Upper lobe of right lung (tissue), 1 donor: ENCODE measurements around the gene TEX38. TPM values are rescaled to one million over a fixed set of nuclear protein-coding genes. Genes with fewer than 3 reads are reported as not detected.
"Not testable (repeated sequence)": the region's sequence is repeated elsewhere in the genome, so short reads cannot be mapped to it uniquely, and the experiment has no call there.

ENCODE experiments used
- ATAC-seq: fragments of 200-7000 bp; cut with Tn5 transposase; one replicate; pipeline ENCODE4 v1.9.1; 2020; ENCODE audit warnings: mild to moderate bottlenecking, moderate library complexity
- DNase-seq: peaks from one replicate; pipeline ENCODE4 v3.0.0-alpha.2; 2020
- H3K27ac ChIP-seq: fragments of 200-600 bp; one replicate; pipeline ENCODE4 v1.8.0; 2022
- H3K27me3 ChIP-seq: fragments of 200-600 bp; one replicate; pipeline ENCODE4 v1.8.0; 2022; ENCODE audit warnings: mild to moderate bottlenecking
- H3K36me3 ChIP-seq: fragments of 200-600 bp; one replicate; pipeline ENCODE4 v1.8.0; 2022
- H3K4me1 ChIP-seq: fragments of 200-600 bp; one replicate; pipeline ENCODE4 v1.8.0; 2022
- H3K4me3 ChIP-seq: fragments of 200-600 bp; one replicate; pipeline ENCODE4 v1.8.0; 2022; ENCODE audit warnings: mild to moderate bottlenecking
- H3K9me3 ChIP-seq: fragments of 200-600 bp; one replicate; pipeline ENCODE4 v1.8.0; 2022
- intact Hi-C: fragments of 100-400 bp; cut with DNase I; formaldehyde crosslinking; loops from one replicate; pipeline ENCODE4 v1.11.0; 2022
- total RNA-seq: library from RNA; stranded (reverse); fragmentation: NEBNext Ultra II Directional; extraction: Animal tissue kit (Norgen Biotek cat#: 25700); gene quantifications from one replicate; pipeline ENCODE4 v1.2.1, GENCODE V29; 2021
- TF ChIP-seq, protein P1 (sequence below): fragments of 200-600 bp; IDR thresholded peaks from one replicate; pipeline ENCODE4 v1.8.0; 2022; ENCODE audit warnings: antibody characterized with exemption
- donor health status: DM: no; HTN: yes; CAD: no; lungs with severe emphysema.

TEX38 gene
- total RNA-seq, 1 donor from 2014 or later = not detected

DNA sequence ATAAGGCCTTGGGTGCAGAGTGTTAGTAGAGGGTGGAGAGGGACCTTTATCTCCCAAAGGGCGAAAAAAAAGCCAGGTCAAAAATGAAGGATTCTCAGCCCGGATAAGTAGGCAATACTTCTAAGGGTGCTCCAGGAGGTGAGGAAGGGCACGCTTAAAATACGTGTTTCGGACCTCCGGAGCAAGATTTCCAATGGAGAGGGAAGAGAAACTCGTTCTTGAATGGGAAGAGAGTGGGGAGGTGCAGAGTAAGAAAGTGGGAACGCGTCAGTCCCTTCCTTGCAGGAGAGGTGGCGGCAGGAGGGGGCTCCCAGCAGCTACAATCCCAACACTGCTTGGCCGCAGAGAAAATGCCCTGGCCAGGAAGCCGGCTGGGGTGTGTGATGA, 46.7 kb downstream of the TEX38 start:
- DNase-seq = no peak
- Histone ChIP-seq H3K4me1 (peaks cover 26% of the 10 kb centered on the region), H3K27me3 (no peaks in the 10 kb centered on the region), H3K36me3 (peaks cover 27% of the 10 kb centered on the region), H3K27ac (peak overlapping the region; percentile 89), H3K9me3 (no peaks in the 10 kb centered on the region), H3K4me3 (peak overlapping the region; percentile 95)
- ATAC-seq = peak; percentile 3
- intact Hi-C loops = no loop called here
- TF ChIP-seq, protein P1, sequence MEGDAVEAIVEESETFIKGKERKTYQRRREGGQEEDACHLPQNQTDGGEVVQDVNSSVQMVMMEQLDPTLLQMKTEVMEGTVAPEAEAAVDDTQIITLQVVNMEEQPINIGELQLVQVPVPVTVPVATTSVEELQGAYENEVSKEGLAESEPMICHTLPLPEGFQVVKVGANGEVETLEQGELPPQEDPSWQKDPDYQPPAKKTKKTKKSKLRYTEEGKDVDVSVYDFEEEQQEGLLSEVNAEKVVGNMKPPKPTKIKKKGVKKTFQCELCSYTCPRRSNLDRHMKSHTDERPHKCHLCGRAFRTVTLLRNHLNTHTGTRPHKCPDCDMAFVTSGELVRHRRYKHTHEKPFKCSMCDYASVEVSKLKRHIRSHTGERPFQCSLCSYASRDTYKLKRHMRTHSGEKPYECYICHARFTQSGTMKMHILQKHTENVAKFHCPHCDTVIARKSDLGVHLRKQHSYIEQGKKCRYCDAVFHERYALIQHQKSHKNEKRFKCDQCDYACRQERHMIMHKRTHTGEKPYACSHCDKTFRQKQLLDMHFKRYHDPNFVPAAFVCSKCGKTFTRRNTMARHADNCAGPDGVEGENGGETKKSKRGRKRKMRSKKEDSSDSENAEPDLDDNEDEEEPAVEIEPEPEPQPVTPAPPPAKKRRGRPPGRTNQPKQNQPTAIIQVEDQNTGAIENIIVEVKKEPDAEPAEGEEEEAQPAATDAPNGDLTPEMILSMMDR = no peak

DNA sequence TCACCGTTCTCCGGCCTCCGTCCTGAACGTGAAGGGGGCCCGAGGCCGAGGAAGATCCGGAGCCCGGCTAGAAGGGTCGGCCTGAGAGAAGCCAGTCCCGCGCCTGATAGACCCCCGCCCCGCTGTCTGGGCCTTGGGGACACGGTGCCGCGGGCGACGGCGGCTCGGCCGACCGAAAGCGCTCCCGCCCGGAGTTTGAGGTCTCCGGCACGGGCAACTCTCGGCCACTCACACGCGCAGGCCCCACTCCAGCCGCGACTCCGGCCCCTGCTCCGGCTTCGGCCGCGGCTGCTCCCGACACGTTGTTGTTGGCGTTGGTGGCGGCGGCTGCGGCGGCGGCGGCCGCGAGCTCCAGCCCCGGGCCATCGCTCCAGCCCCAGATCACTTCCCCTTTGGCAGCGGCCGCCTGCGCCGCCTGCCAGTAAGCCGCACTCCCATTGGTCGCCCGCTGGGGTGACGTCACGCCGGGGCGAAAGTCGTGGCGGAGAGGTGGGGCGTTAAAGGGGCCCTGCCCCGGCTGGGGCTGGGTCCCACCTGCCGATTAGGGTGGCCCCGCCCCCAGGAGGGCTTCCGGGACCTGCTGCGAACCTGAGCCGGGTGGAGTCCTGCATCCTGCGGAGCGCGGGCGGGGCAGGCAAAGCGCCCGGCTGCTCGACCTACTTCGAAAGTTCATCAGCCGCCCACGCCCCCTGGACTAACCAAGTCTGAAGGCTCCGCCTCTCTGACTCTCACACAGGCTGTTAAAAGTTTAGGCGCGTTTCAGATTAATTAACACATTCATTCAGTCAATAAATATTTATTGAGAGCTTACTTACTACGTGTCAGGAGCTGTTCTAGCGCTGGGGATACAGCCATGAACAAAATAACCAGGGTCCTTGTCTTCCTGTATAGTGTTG, 47.3 kb downstream of the TEX38 start, which contains the start of gene EFCAB14:
Gene EFCAB14, minus strand, starts transcription at position 388 of the 896 bp plus-strand sequence. CDS start 1,027 bp downstream, outside the sequence.
- TF ChIP-seq, protein P1 = no peak
- peak within 1 kb of the TSS; percentile 95 for H3K4me3 ChIP-seq
- H3K27me3 ChIP-seq = no peaks in the 10 kb centered on the region
- peak within 1 kb of the TSS; percentile 89 for H3K27ac ChIP-seq
- no peaks in the 10 kb centered on the region for H3K9me3 ChIP-seq
- intact Hi-C loops = no loop called here
- peaks cover 22% of the 10 kb centered on the region for H3K36me3 ChIP-seq
- ATAC-seq = peak; percentile 98
- H3K4me1 ChIP-seq = peaks cover 26% of the 10 kb centered on the region
- DNase-seq = peak; percentile 99

DNA sequence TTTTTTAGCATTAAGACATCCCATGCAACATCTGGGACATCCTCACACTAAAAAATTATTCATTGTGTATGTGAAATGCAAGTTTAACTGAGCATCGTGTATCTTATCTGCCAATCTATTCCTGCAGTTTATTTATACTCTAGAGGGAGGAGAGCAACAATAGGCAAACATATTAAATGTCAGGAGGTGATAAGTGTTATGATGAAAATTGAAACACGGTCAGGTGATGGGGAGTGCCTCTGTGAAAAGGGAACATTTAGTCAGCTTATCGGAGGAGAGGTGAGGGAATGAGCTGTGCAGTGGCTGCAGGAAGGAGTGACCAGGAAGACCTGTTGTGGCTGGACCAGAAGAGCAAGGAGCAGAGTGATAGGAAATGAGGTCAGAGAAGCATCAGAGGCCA, 48.0 kb downstream of the TEX38 start:
- TF ChIP-seq, protein P1 = no peak
- peak overlapping the region; percentile 95 for H3K4me3 ChIP-seq
- peak overlapping the region; percentile 89 for H3K27ac ChIP-seq
- H3K9me3 ChIP-seq = no peaks in the 10 kb centered on the region
- intact Hi-C loops = no loop called here
- DNase-seq = no peak
- peaks cover 28% of the 10 kb centered on the region for H3K4me1 ChIP-seq
- no peaks in the 10 kb centered on the region for H3K27me3 ChIP-seq
- peak; percentile 52 for ATAC-seq
- H3K36me3 ChIP-seq = peaks cover 15% of the 10 kb centered on the region

DNA sequence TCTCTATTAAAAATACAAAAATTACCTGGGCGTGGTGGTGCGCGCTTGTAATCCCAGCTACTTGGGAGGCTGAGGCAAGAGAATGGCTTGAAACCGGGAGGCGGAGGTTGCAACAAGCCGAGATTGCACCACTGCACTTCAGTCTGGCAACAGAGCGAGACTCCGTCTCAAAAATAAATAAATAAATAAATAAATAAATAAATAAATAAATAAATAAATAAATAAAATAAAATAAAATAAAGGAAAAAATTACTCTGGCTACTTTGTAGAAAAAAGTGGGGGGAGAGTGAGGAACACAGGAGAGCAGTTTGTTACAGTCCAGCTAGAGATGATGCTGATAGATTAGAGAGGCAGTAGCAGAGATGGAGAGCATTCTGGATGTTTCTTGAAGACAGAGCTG, 48.7 kb downstream of the TEX38 start:
- intact Hi-C loops, H3K27ac ChIP-seq, H3K9me3 ChIP-seq, H3K4me3 ChIP-seq, H3K36me3 ChIP-seq, ATAC-seq, DNase-seq, H3K27me3 ChIP-seq: not testable (repeated sequence)
- H3K4me1 ChIP-seq = peaks cover 30% of the 10 kb centered on the region

DNA sequence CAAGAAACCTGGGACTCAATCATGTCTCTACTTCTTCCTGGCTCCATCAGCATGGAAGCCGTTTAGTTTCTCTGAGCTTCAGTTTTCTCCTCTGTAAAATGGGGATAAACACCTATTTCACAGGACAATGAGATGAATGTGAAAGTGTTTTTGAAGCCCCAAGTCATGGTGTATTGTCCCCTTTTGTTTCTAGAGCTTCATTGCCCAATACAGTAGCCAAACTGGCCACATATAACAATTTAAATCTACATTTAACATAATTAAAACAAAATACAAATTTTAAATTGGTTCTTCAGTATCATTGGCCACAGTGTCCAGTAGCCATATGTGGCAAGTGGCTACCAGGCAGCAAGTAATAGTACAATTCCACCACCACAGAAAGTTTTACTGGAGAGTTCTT, 49.5 kb downstream of the TEX38 start:
- H3K9me3 ChIP-seq = no peaks in the 10 kb centered on the region
- TF ChIP-seq, protein P1 = no peak
- H3K4me1 ChIP-seq = peaks cover 26% of the 10 kb centered on the region
- no peak overlapping the region for H3K27ac ChIP-seq
- intact Hi-C loops = no loop called here
- no peaks in the 10 kb centered on the region for H3K27me3 ChIP-seq
- H3K4me3 ChIP-seq = no peak overlapping the region
- no peak for DNase-seq
- no peaks in the 10 kb centered on the region for H3K36me3 ChIP-seq
- ATAC-seq = no peak

DNA sequence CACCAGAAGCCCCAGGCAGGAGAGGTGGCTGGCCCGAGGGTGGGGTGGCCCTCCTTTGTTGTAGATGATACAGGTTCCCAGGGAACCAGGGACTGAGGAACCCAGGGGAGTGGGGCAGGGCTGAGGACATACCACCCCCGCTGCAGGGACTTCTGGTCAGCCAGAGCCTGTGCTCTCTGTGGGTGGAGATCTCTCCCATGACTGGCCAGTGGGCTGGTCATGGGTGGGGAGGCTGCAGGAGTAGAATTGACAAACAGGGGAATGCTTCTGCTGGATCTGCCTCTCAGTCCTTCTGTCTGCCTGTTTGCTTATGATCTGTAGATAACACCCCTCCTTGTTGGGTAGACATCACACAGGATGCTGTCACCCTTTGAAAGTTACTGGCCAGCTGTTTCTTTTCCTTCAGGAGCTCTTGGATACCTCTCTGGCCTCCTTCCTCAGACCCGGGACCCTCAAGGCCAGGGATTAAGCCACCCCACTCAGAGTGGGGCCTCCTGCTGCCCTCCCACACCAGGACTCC, 50.1 kb downstream of the TEX38 start:
- H3K36me3 ChIP-seq = no peaks in the 10 kb centered on the region
- peaks cover 21% of the 10 kb centered on the region for H3K4me1 ChIP-seq
- DNase-seq (no peak), ATAC-seq (no peak)
- no peaks in the 10 kb centered on the region for H3K9me3 ChIP-seq
- no peaks in the 10 kb centered on the region for H3K27me3 ChIP-seq
- intact Hi-C loops = no loop called here
- no peak overlapping the region for H3K4me3 ChIP-seq
- no peak overlapping the region for H3K27ac ChIP-seq
- TF ChIP-seq, protein P1 = no peak
